GM12878 (cell line): ENCODE data around the gene DLG1. TPM values are rescaled to one million over a fixed set of nuclear protein-coding genes. Genes with fewer than 3 reads are reported as not detected.

Experiments
- ATAC-seq: fragments of 200-7000 bp; cut with Tn5 transposase; 3 replicates; pipeline ENCODE4 v1.9.1; 2020; ENCODE audit warnings: mild to moderate bottlenecking, moderate library complexity
- BruUV-seq: library from RNA; stranded (reverse); fragments of 400-500 nt; replicated peaks from 2 replicates; lab custom pipeline; 2021; lab: Mats Ljungman, UMichigan
- CTCF ChIA-PET: fragments of 300-600 bp; sonication (Branson Sonifier 250); formaldehyde crosslinking; extraction: SDS; loops from one replicate; lab custom pipeline; 2021; ENCODE audit warnings: inconsistent platforms; lab: Yijun Ruan, JAX
- POLR2A ChIA-PET: fragments of 350-600 bp; formaldehyde crosslinking; extraction: SDS; loops from one replicate; lab custom pipeline; 2021; ENCODE audit warnings: inconsistent platforms; lab: Charles Lee
- RAD21 ChIA-PET: fragments of 300-600 bp; sonication (Branson Sonifier 250); formaldehyde crosslinking; loops from one replicate; lab custom pipeline; 2023; ENCODE audit warnings: antibody characterized with exemption; ENCODE audit not compliant: unreplicated experiment; lab: Charles Lee
- SMC1A ChIA-PET: fragments of 300-600 bp; sonication (Branson Sonifier 250); formaldehyde crosslinking; loops from one replicate; lab custom pipeline; 2023; ENCODE audit not compliant: unreplicated experiment, uncharacterized antibody; lab: Charles Lee
- DNase-seq: peaks from one replicate; pipeline ENCODE4 v3.0.0-alpha.2; 2011; ENCODE audit warnings: low read depth, low spot score
- FAIRE-seq: peaks from 3 replicates; lab custom pipeline; 2011; peaks lifted over from hg19 to GRCh38; lab: Jason Lieb, UNC
- H2AFZ ChIP-seq: 2 replicates; pipeline ENCODE4 v1.6.0; 2011; ENCODE audit warnings: low read depth, low read length, control low read depth; ENCODE audit not compliant: control insufficient read depth
- H3K27ac ChIP-seq: 2 replicates; pipeline ENCODE4 v1.5.1; 2011; ENCODE audit warnings: control low read depth; ENCODE audit not compliant: control insufficient read depth, insufficient read depth
- H3K27me3 ChIP-seq, 2 experiments: replicated peaks in 1 of 2; 2 replicates each; pipeline versions ENCODE4 v1.6.0 to v1.6.1; 2011; ENCODE audit warnings: low read length in 1 of 2; ENCODE audit not compliant: control insufficient read depth in 2 of 2, insufficient read depth in 2 of 2
- H3K36me3 ChIP-seq, 2 experiments: 2 replicates each; pipeline ENCODE4 v1.5.1; 2011; ENCODE audit warnings: low read length in 1 of 2; ENCODE audit not compliant: control insufficient read depth in 2 of 2, insufficient read depth in 2 of 2
- H3K4me1 ChIP-seq: 2 replicates; pipeline ENCODE4 v1.6.1; 2011; ENCODE audit warnings: mild to moderate bottlenecking, low read length, moderate library complexity, mixed read lengths; ENCODE audit not compliant: control insufficient read depth, insufficient read depth
- H3K4me2 ChIP-seq: 2 replicates; pipeline ENCODE4 v1.6.0; 2011; ENCODE audit warnings: control low read depth; ENCODE audit not compliant: control insufficient read depth, insufficient read depth
- H3K4me3 ChIP-seq: fragments of 200-600 bp; sonication (generic); 2 replicates; pipeline ENCODE4 v1.5.1; 2016
- H3K79me2 ChIP-seq: 2 replicates; pipeline ENCODE4 v1.6.0; 2011; ENCODE audit warnings: low read length; ENCODE audit not compliant: control insufficient read depth, insufficient read depth
- H3K9ac ChIP-seq: 2 replicates; pipeline ENCODE4 v1.8.0; 2011; ENCODE audit warnings: low read length, control low read depth, mixed read lengths; ENCODE audit not compliant: control insufficient read depth, insufficient read depth
- H3K9me3 ChIP-seq: replicated peaks from 3 replicates; pipeline ENCODE4 v1.5.1; 2011; ENCODE audit warnings: mild to moderate bottlenecking, low read length; ENCODE audit not compliant: control insufficient read depth, insufficient read depth
- H4K20me1 ChIP-seq: 2 replicates; pipeline ENCODE4 v1.6.0; 2011; ENCODE audit not compliant: control insufficient read depth, insufficient read depth
- CTCF ChIP-seq, 3 experiments: IDR thresholded peaks in 2 of 3; conservative IDR thresholded peaks in 1 of 3; 2 replicates each; pipeline ENCODE4 v1.5.1; 2011; ENCODE audit warnings: low read depth in 3 of 3, low read length in 3 of 3, mild to moderate bottlenecking in 3 of 3, control low read depth in 2 of 3, moderate library complexity in 2 of 3, inconsistent platforms in 1 of 3, mixed read lengths in 1 of 3; ENCODE audit not compliant: control insufficient read depth in 2 of 3, insufficient read depth in 1 of 3; ENCODE audit errors: extremely low read depth in 1 of 3
- E2F4 ChIP-seq: IDR thresholded peaks from 2 replicates; pipeline ENCODE4 v1.6.1; 2012; ENCODE audit warnings: low read depth, low read length, improper control_type of control experiment
- EZH2 ChIP-seq: IDR thresholded peaks from 2 replicates; pipeline ENCODE4 v1.6.1; 2012; ENCODE audit warnings: low read depth, mild to moderate bottlenecking, control low read depth, inconsistent platforms, low read length, borderline replicate concordance; ENCODE audit not compliant: control insufficient read depth
- FOXK2 ChIP-seq: fragments of 450-650 bp; IDR thresholded peaks from 2 replicates; pipeline ENCODE4 v1.6.1; 2017; ENCODE audit warnings: mild to moderate bottlenecking, moderate library complexity
- MEF2A ChIP-seq: IDR thresholded peaks from 2 replicates; pipeline ENCODE4 v1.6.1; 2011; ENCODE audit warnings: low read depth, mild to moderate bottlenecking, low read length, moderate library complexity; ENCODE audit not compliant: insufficient read depth
- MYC ChIP-seq: IDR thresholded peaks from 2 replicates; pipeline ENCODE4 v1.6.1; 2011; ENCODE audit warnings: mild to moderate bottlenecking, low read length, moderate library complexity, inconsistent platforms; ENCODE audit not compliant: insufficient read depth, insufficient replicate concordance, insufficient read length, severe bottlenecking
- RUNX3 ChIP-seq: IDR thresholded peaks from 2 replicates; pipeline ENCODE4 v1.6.1; 2012; ENCODE audit warnings: low read length, inconsistent platforms
- SMARCA5 ChIP-seq: fragments of 450-650 bp; IDR thresholded peaks from 2 replicates; pipeline ENCODE4 v1.6.1; 2017; ENCODE audit warnings: mild to moderate bottlenecking
- SMC3 ChIP-seq: IDR thresholded peaks from 2 replicates; pipeline ENCODE4 v1.6.1; 2011; ENCODE audit warnings: low read length, improper control_type of control experiment, borderline replicate concordance
- STAT3 ChIP-seq: IDR thresholded peaks from 2 replicates; pipeline ENCODE4 v1.6.1; 2011; ENCODE audit warnings: low read depth, low read length, improper control_type of control experiment
- TAF1 ChIP-seq: IDR thresholded peaks from 2 replicates; pipeline ENCODE4 v1.6.1; 2011; ENCODE audit warnings: mild to moderate bottlenecking, low read depth, low read length, borderline replicate concordance
- TBL1XR1 ChIP-seq: IDR thresholded peaks from 2 replicates; pipeline ENCODE4 v1.6.1; 2012; ENCODE audit warnings: low read depth, low read length, improper control_type of control experiment
- WGBS: methylation state at CpG from one replicate; pipeline ENCODE4 v1.1.6; 2016; ENCODE audit warnings: low lambda C conversion rate; ENCODE audit not compliant: insufficient replicate concordance, insufficient coverage; ENCODE audit errors: missing lambda C conversion rate; 5-methylcytosine and 5-hydroxymethylcytosine counted together
- in situ Hi-C: fragments of 300-500 bp; cut with MboI; formaldehyde crosslinking; loops from 9 replicates; pipeline ENCODE4 v1.14.3; 2018; ENCODE audit warnings: mixed read lengths
- intact Hi-C: fragments of 100-400 bp; cut with micrococcal nuclease; formaldehyde crosslinking; loops from one replicate; pipeline ENCODE4 v1.14.2; 2022; ENCODE audit not compliant: unreplicated experiment
- polyA plus RNA-seq, 11 experiments: library from polyadenylated mRNA; depleted of rRNA in 4 of 11; unstranded in 6 of 11; stranded (reverse) in 5 of 11; fragments of >200 nt; fragmentation: Nextera tagmentation in 4 of 11; fragmentation: Illumina TruSeq in 1 of 11; extraction: Ambion mirVana in 4 of 11; extraction: Trizol in 1 of 11; gene quantifications; 1 replicate in 1 of 11; 2 replicates in 10 of 11; pipeline versions ENCODE4 v1.2.1 to v1.2.3, GENCODE V29; 2011 to 2016; ENCODE audit warnings: inconsistent platforms in 2 of 11, missing spikeins in 2 of 11, low read depth in 1 of 11
- total RNA-seq, 4 experiments: library from RNA; depleted of rRNA in 3 of 4; stranded (reverse); fragments of >200 nt in 3 of 4; fragmentation: Illumina TruSeq in 1 of 4; extraction: Trizol in 1 of 4; gene quantifications; 2 replicates each; pipeline versions ENCODE4 v1.2.1 to v1.2.3, GENCODE V29; 2013 to 2021
- TF ChIP-seq, protein P1 (sequence below): IDR thresholded peaks from 2 replicates; pipeline ENCODE4 v1.6.1; 2011; ENCODE audit warnings: low read depth, low read length, improper control_type of control experiment, borderline replicate concordance
- TF ChIP-seq, protein P2 (sequence below): IDR thresholded peaks from 2 replicates; pipeline ENCODE4 v1.6.1; 2012; ENCODE audit warnings: low read length, inconsistent platforms
- TF ChIP-seq, protein P3 (sequence below): fragments of 450-650 bp; conservative IDR thresholded peaks from 2 replicates; pipeline ENCODE4 v1.6.1; 2017; ENCODE audit warnings: mild to moderate bottlenecking, moderate library complexity

Gene DLG1
- total and polyA plus RNA-seq, 10 of the 15 experiments (the other 5 are each of a cell fraction or from before 2014, with no cell fraction given) = 9.2 to 63.1 (median 40.1) TPM

- POLR2A ChIA-PET = no interaction called here
- TF ChIP-seq, protein P1, sequence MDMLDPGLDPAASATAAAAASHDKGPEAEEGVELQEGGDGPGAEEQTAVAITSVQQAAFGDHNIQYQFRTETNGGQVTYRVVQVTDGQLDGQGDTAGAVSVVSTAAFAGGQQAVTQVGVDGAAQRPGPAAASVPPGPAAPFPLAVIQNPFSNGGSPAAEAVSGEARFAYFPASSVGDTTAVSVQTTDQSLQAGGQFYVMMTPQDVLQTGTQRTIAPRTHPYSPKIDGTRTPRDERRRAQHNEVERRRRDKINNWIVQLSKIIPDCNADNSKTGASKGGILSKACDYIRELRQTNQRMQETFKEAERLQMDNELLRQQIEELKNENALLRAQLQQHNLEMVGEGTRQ = no peak
- peak; percentile 80 for TF ChIP-seq SMC3
- no peak for TF ChIP-seq TBL1XR1
- no peak for TF ChIP-seq RUNX3
- no peak for TF ChIP-seq E2F4
- TF ChIP-seq EZH2 = no peak
- TF ChIP-seq STAT3 = no peak
- TF ChIP-seq SMARCA5 = 0 out of 2 replicates have a peak, but pooled peaks have one; percentile 42
- no peak for TF ChIP-seq MYC
- no peak for TF ChIP-seq MEF2A
- TF ChIP-seq FOXK2 = no peak
- TF ChIP-seq TAF1 = no peak
- TF ChIP-seq, protein P2, sequence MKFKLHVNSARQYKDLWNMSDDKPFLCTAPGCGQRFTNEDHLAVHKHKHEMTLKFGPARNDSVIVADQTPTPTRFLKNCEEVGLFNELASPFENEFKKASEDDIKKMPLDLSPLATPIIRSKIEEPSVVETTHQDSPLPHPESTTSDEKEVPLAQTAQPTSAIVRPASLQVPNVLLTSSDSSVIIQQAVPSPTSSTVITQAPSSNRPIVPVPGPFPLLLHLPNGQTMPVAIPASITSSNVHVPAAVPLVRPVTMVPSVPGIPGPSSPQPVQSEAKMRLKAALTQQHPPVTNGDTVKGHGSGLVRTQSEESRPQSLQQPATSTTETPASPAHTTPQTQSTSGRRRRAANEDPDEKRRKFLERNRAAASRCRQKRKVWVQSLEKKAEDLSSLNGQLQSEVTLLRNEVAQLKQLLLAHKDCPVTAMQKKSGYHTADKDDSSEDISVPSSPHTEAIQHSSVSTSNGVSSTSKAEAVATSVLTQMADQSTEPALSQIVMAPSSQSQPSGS = no peak
- TF ChIP-seq CTCF (IDR thresholded peaks at IDR 0.05 in 2 of 3, conservative IDR thresholded peaks at IDR 0.05 in 1 of 3; ENCODE audit: control insufficient read depth in 2 of 3, extremely low read depth in 1 of 3, insufficient read depth in 1 of 3, low read depth in 3 of 3, low read length in 3 of 3) = peak; percentile 72 to 84 (median 82)
- TF ChIP-seq, protein P3, sequence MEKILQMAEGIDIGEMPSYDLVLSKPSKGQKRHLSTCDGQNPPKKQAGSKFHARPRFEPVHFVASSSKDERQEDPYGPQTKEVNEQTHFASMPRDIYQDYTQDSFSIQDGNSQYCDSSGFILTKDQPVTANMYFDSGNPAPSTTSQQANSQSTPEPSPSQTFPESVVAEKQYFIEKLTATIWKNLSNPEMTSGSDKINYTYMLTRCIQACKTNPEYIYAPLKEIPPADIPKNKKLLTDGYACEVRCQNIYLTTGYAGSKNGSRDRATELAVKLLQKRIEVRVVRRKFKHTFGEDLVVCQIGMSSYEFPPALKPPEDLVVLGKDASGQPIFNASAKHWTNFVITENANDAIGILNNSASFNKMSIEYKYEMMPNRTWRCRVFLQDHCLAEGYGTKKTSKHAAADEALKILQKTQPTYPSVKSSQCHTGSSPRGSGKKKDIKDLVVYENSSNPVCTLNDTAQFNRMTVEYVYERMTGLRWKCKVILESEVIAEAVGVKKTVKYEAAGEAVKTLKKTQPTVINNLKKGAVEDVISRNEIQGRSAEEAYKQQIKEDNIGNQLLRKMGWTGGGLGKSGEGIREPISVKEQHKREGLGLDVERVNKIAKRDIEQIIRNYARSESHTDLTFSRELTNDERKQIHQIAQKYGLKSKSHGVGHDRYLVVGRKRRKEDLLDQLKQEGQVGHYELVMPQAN = no peak
Measured at GRCh38 chr3:197186887-197187588, 111.4 kb downstream of the DLG1 start.

More at GRCh38 chr3:197186887-197187588, 111.4 kb downstream of the DLG1 start:
- no peak overlapping the region; the same call in 1 of the 2 replicates for H3K27ac ChIP-seq
- in situ Hi-C loops = no loop called here
- H3K36me3 ChIP-seq = no peaks in the 10 kb centered on the region
- H3K79me2 ChIP-seq = peaks cover 7% of the 10 kb centered on the region
- DNase-seq (peak; percentile 40), FAIRE-seq (peak; percentile 98), ATAC-seq (peak; percentile 97)
- no peak overlapping the region for H3K4me3 ChIP-seq
- no peak overlapping the region for H2AFZ ChIP-seq
- WGBS = 0% methylated on average over 1 of the region's 1 CpG
- intact Hi-C loops = loop anchor here (1.0 to 5.0 kb wide), 3 partner anchors 185 to 350 kb away; no protein-coding TSS in a partner anchor
- no peak overlapping the region for H3K9ac ChIP-seq
- peaks cover 8% of the 10 kb centered on the region; the same call in 1 of the 2 replicates for H3K4me1 ChIP-seq
- RAD21 ChIA-PET = interaction anchor here (0.6 to 2.1 kb wide), 18 partner anchors 8 to 349 kb away, joined by 3 to 6 read pairs (median 4); partner anchors contain the start of gene MELTF
- TSS peak; percentile 28 for BruUV-seq
- CTCF ChIA-PET = interaction anchor here (0.6 to 4.3 kb wide), 31 partner anchors 8 to 577 kb away, joined by 3 to 41 read pairs (median 4); partner anchors contain the start of gene MELTF
- H3K4me2 ChIP-seq = no peak overlapping the region
- no peaks in the 10 kb centered on the region; the same call in 2 of the 3 replicates for H3K9me3 ChIP-seq
- SMC1A ChIA-PET = interaction anchor here (0.7 to 2.4 kb wide), 16 partner anchors 18 to 315 kb away, joined by 3 to 7 read pairs (median 4); no protein-coding TSS in a partner anchor
- H3K27me3 ChIP-seq = no peaks in the 10 kb centered on the region
- no peaks in the 10 kb centered on the region for H4K20me1 ChIP-seq
